Ovary (tissue), 3 donors: ENCODE results near the gene NOC4L.

Experiments used
- CTCF ChIP-seq, 3 donors: fragments of 450-650 bp in 2 of 3; fragments of 200-600 bp in 1 of 3; IDR thresholded peaks; one replicate each; pipeline versions ENCODE4 v1.5.1 to v1.8.0; 2016 to 2022; ENCODE audit warnings: antibody characterized with exemption in 3 of 3, mild to moderate bottlenecking in 1 of 3
- EP300 ChIP-seq: sonication (generic); formaldehyde crosslinking; IDR thresholded peaks from one replicate; pipeline ENCODE4 v1.6.1; 2017; ENCODE audit warnings: antibody characterized with exemption
- POLR2A ChIP-seq: fragments of 450-650 bp; IDR thresholded peaks from one replicate; pipeline ENCODE4 v1.6.1; 2017; ENCODE audit warnings: antibody characterized with exemption, mild to moderate bottlenecking, moderate library complexity
- donor health status: DM: no; HTN: no; CAD: no.

GRCh38 chr12:132161036-132161781, 17.0 kb downstream of the NOC4L start:
- TF ChIP-seq CTCF (IDR thresholded peaks at IDR 0.05) (no peak), POLR2A (no peak), EP300 (no peak)
